PC-9 (cell line): Measurements from ENCODE around the gene GDF2.

Experiments used
- CTCF ChIP-seq: fragments of 200-600 bp; sonication (generic); conservative IDR thresholded peaks from 2 replicates; pipeline ENCODE4 v1.6.1; 2017; ENCODE audit warnings: mixed run types, antibody characterized with exemption, mild to moderate bottlenecking, moderate library complexity
- EZH2 ChIP-seq: fragments of 200-600 bp; sonication (generic); IDR thresholded peaks from 2 replicates; pipeline ENCODE4 v1.8.0; 2017; ENCODE audit warnings: antibody characterized with exemption, low read depth

DNA sequence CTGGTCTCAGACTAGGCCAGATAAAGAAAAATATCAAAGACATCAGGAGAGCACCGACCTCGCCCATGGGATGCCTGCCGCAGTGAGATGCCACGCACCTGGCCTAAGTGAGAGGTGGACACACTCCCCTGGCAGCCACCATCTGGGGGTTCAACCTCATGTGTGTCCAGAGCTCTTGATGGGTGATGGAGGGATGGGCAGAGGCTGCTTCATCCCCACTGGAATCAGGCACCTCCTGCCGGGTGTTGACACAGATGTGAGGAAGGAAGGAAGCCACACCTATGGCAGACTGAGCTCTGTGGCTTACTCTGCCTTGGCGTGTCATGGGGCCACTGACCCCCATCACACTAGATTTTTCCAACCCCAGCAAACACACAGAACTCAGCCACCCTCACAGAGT, 50.5 kb downstream of the GDF2 start:
- TF ChIP-seq CTCF (no peak), EZH2 (no peak)
